NCI-H345 (cell line): Measurements from ENCODE around the gene KLK3.

Source experiments
- DNase-seq: peaks from one replicate; lab custom pipeline; 2025; lab: John Stamatoyannopoulos, UW

KLK3 gene

DNA sequence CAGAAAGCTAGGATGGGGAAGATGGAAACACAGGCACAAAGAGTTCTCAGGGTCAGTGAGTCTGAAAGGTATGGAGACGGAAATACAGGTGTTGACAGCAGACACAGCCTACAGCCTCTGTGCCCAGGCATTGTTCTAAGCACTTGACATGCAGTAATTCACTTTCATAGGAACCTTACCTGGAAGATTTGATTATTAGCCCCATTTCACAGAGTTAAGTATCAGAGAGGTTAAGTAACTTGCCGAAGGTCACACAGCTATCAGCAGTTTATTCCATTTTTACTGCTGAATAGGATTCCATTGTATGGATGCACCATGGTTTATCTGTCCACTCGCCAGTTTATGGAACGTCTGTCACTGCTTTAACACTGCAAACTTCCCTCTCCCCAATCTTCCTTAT is 43.3 kb downstream of the KLK3 start:
- no peak for DNase-seq

DNA sequence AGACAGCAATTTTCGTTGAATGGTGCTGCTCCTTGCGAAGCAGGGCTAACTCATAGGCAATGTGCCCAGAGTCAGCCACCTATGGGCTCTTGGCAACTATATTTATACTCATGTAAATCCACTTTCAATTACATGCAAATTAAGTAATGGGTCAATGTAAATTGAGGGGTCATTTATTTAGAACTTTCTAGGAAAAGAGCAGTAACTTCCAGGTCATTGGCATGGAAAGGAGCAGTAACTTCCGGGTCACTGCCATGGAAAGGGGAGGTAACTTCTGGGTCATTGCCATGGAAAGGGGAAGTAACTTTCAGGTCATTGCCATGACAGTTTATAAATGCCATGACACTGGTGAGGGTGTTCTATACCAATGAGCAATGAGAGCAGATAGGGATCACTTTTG is 44.9 kb downstream of the KLK3 start:
- no peak for DNase-seq

DNA sequence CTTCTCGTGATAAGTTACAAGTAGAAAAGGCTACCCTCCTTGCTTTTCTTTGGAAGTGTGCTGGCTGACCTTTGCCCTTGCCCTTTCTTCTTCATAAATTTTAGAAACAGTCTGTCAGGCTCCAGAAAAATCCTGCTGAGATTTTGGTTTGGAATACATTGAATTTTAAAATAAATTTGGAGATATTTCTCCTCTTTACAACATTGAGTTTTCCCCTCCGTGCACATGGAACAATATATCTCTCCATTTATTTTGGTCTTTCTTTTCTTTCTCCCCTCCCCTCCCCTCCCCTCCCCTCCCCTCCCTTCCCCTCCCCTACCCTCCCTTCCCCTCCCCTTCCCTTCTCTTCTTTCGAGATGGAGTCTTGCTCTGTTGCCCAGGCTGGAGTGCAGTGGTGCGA is 47.9 kb downstream of the KLK3 start:
- DNase-seq: no peak

DNA sequence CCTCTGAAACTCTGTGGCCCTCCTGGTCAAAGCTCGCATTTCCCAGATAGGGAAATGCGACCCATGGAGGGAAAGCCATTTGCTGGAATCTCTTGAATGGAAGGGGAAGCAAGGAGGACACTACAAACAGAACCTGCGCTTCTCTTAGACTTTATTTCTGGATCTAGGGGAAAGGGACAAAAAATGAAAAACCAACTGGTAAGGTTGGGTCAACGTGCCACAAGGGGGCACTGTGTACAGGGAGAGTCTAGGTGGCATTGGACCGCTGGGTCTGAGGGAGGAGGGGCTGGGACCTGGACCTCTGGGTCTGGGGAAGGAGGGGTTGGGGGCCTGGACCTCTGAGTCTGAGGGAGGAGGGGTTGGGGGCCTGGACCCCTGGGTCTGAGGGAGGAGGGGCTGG is 51.5 kb downstream of the KLK3 start:
- DNase-seq: no peak

DNA sequence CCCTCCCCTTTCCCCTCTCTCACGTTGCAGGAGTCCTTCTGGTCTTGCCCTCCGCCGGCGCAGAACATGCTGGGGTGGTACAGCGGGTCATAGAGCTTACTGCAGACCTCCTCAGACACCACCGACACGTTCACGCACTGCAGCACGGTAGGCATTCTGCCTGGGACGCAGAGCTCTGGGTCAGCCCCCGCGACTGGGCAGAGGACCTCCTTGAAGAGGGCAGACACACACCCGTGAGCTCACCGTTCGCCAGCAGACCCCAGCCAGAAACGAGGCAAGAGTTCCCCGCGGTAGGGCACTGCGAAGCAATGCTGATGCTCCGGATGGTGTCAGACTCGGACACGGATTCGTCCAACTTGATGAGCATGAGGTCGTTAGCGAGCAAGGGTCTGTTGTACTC is 53.6 kb downstream of the KLK3 start:
- DNase-seq: no peak

DNA sequence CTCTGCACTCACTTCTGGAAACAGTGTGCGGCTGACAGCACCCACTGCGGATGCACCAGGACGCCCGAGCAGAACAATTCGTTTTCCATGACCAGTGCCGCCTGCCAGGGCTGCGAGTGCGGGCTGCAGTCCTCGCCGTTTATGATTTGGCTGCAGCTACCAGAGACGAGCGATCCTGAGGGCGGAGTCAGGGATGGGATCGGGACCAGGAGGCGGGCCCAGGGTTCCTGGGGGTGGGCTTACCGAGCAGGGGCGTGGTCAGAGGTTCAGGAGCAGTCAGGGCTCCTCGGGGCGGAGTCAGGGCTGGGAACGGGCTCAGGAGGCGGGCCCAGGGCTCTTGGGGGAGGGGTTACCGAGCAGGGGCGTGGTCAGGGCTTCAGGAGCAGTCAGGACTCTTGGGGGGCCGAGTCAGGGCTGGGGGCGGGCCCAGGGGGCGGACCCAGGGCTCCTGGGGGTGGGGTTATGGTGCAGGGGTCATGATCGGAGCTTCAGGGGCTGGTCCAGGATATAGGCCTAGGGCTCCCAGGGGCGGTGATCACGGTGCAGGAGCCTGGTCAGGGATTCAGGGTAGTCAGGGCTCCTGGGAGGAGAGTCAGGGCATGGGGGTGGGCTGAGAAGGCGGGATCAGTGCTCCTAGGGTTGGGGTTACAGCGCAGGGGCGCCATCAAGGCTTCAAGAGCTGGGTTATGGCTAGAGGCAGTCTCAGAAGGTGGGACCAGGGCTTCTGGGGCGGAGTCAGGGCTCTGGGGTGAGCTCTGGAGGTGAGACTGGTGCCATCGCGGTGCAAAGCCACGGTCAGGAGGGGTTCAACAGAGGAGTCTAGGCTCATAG is 54.7 kb downstream of the KLK3 start:
- DNase-seq: no peak
